Measurements from ENCODE around the gene CYP2R1. TPM values are rescaled to one million over a fixed set of nuclear protein-coding genes. Genes with fewer than 3 reads are reported as not detected.
A peak's percentile ranks its signal among the peaks of the same experiment; 100 is the strongest.

CYP2R1 gene
- total and polyA plus RNA-seq, 2 of the 8 experiments (the other 6 are each of a cell fraction or from before 2014, with no cell fraction given) = 8.3 to 12.9 TPM

DNA sequence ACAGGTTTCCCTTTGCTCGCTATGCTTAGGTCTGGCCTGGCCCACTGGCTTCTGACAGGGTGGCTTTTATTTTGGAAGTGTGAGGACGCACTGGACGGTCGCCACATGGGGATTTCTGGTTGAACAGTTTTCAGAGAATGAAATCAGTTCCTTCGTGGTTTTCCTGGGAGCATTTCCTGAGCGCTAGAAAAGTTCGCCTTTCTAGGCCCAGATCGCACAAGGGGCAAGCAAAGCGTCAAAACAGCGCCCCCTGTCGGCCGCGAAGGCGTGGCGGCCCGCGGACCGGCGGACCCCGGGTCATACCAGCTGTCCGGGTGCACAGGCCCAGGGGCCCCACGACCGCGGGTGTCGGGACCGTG is 12.7 kb upstream of the CYP2R1 start (continued):
- TF ChIP-seq FOSL1 (IDR thresholded peaks at IDR 0.05; ENCODE audit: insufficient read depth, low read depth, low read length) = no peak
- peak; percentile 65 to 70 for TF ChIP-seq RAD21 (IDR thresholded peaks at IDR 0.05 in 1 of 2, conservative IDR thresholded peaks at IDR 0.05 in 1 of 2; ENCODE audit: low read depth in 2 of 2, low read length in 2 of 2)
- TF ChIP-seq SIN3A (conservative IDR thresholded peaks at IDR 0.05 in 1 of 2, IDR thresholded peaks at IDR 0.05 in 1 of 2; ENCODE audit: low read depth in 1 of 2, low read length in 2 of 2) = no peak
- no peak for TF ChIP-seq SP4 (IDR thresholded peaks at IDR 0.05; ENCODE audit: low read length)
- TF ChIP-seq, protein P1, sequence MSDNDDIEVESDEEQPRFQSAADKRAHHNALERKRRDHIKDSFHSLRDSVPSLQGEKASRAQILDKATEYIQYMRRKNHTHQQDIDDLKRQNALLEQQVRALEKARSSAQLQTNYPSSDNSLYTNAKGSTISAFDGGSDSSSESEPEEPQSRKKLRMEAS (IDR thresholded peaks at IDR 0.05) = peak; percentile 65
